Sigmoid colon (tissue), 4 donors: ENCODE measurements around the gene FBF1.

ENCODE experiments used
- CTCF ChIP-seq, 4 experiments: fragments of 450-650 bp in 3 of 4; fragments of 200-600 bp in 1 of 4; IDR thresholded peaks; one replicate each; pipeline ENCODE4 v1.5.1; 2016 to 2019; ENCODE audit warnings: antibody characterized with exemption in 4 of 4, mild to moderate bottlenecking in 3 of 4, moderate library complexity in 2 of 4
- POLR2A ChIP-seq, 2 donors: fragments of 450-650 bp; IDR thresholded peaks; one replicate each; pipeline ENCODE4 v1.6.1; 2016; ENCODE audit warnings: antibody characterized with exemption in 2 of 2, mild to moderate bottlenecking in 2 of 2, moderate library complexity in 2 of 2
- POLR2AphosphoS5 ChIP-seq, 4 donors: sonication (generic); formaldehyde crosslinking; IDR thresholded peaks; one replicate each; pipeline ENCODE4 v1.6.1; 2017; ENCODE audit warnings: antibody characterized with exemption in 4 of 4

- no peak for TF ChIP-seq CTCF (IDR thresholded peaks at IDR 0.05)
- no peak for TF ChIP-seq POLR2AphosphoS5 (IDR thresholded peaks at IDR 0.05)
- TF ChIP-seq POLR2A (IDR thresholded peaks at IDR 0.05) = no peak
These were observed 4.4 kb upstream of the FBF1 start for GRCh38 chr17:75945211-75945610.
